Spleen (tissue), 7 donors: Measurements from ENCODE around the gene HNRNPH2.

Experiments
- CTCF ChIP-seq, 11 experiments: fragments of 200-600 bp in 7 of 11; fragments of 450-650 bp in 4 of 11; sonication (generic) in 4 of 11; IDR thresholded peaks in 8 of 11; conservative IDR thresholded peaks in 3 of 11; 1 replicate in 7 of 11; 2 replicates in 4 of 11; pipeline versions ENCODE4 v1.4.0 to v1.8.0; 2016 to 2021; ENCODE audit warnings: antibody characterized with exemption in 11 of 11, inconsistent platforms in 4 of 11, mild to moderate bottlenecking in 1 of 11
- POLR2A ChIP-seq, 3 donors: fragments of 450-650 bp; IDR thresholded peaks; one replicate each; pipeline ENCODE4 v1.5.1; 2017; ENCODE audit warnings: antibody characterized with exemption in 3 of 3, mild to moderate bottlenecking in 1 of 3
- POLR2AphosphoS5 ChIP-seq, 3 donors: sonication (generic); formaldehyde crosslinking; IDR thresholded peaks; one replicate each; pipeline ENCODE4 v1.5.1; 2017; ENCODE audit warnings: antibody characterized with exemption in 3 of 3
- donor health status: DM: no; HTN: no; CAD: no; lungs with moderate emphysema.
- donor health status: DM: no; HTN: no; CAD: no.
- donor health status: DM: no; HTN: no; CAD: no.

GRCh38 chrX:101385795-101386541, 22.1 kb upstream of the HNRNPH2 start, which contains the start of gene BTK:
- peak in 2 of 3 donors; percentile 48 to 55 for TF ChIP-seq POLR2AphosphoS5 (IDR thresholded peaks at IDR 0.05)
- no peak for TF ChIP-seq CTCF (IDR thresholded peaks at IDR 0.05 in 8 of 11, conservative IDR thresholded peaks at IDR 0.05 in 3 of 11)
- TF ChIP-seq POLR2A (IDR thresholded peaks at IDR 0.05), result no peak
